Liver (tissue), 3 donors: ENCODE results near the gene FARS2.

ENCODE experiments used
- JUND ChIP-seq, 2 donors: IDR thresholded peaks; 2 replicates each; pipeline ENCODE4 v1.6.1; 2016; ENCODE audit warnings: antibody characterized with exemption in 2 of 2
- RXRA ChIP-seq, 2 donors: IDR thresholded peaks; 2 replicates each; pipeline ENCODE4 v1.6.1; 2017 to 2018; ENCODE audit warnings: antibody characterized with exemption in 2 of 2, mild to moderate bottlenecking in 1 of 2
- SP1 ChIP-seq: IDR thresholded peaks from 2 replicates; pipeline ENCODE4 v1.6.1; 2018; ENCODE audit warnings: antibody characterized with exemption, mild to moderate bottlenecking
- YY1 ChIP-seq: IDR thresholded peaks from 2 replicates; pipeline ENCODE4 v1.6.1; 2016; ENCODE audit warnings: antibody characterized with exemption, mild to moderate bottlenecking
- TF ChIP-seq, protein P1 (sequence below): fragments of 150-350 bp; IDR thresholded peaks from 2 replicates; pipeline ENCODE4 v1.5.1; 2017; ENCODE audit warnings: improper control_type of control experiment, low read depth, low read length; ENCODE audit not compliant: missing input control
- donor health status: healthy.
- donor health status: healthy.

DNA sequence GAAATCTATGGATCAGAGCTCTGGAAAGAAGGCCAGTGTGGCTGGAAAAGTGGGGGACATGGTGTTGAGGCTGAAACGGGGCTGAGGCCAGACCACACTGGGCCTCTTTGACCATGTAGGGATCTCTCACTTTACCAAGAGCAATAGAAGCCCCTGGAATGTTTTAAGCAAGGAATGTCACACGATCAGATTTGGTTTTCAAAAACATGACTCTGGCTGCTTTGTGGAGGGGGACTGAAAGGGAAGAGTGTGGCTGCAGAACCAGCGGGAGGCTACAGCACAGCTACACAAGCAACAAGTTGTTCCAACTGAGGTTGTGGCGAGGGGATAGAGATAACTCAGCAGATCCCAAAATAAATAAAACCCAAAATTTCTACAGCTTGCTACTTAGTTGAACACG, 399.5 kb downstream of the FARS2 start:
- no peak for TF ChIP-seq SP1
- TF ChIP-seq, protein P1, sequence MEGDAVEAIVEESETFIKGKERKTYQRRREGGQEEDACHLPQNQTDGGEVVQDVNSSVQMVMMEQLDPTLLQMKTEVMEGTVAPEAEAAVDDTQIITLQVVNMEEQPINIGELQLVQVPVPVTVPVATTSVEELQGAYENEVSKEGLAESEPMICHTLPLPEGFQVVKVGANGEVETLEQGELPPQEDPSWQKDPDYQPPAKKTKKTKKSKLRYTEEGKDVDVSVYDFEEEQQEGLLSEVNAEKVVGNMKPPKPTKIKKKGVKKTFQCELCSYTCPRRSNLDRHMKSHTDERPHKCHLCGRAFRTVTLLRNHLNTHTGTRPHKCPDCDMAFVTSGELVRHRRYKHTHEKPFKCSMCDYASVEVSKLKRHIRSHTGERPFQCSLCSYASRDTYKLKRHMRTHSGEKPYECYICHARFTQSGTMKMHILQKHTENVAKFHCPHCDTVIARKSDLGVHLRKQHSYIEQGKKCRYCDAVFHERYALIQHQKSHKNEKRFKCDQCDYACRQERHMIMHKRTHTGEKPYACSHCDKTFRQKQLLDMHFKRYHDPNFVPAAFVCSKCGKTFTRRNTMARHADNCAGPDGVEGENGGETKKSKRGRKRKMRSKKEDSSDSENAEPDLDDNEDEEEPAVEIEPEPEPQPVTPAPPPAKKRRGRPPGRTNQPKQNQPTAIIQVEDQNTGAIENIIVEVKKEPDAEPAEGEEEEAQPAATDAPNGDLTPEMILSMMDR = no peak
- no peak for TF ChIP-seq YY1
- TF ChIP-seq RXRA (IDR thresholded peaks at IDR 0.05) = no peak
- no peak for TF ChIP-seq JUND (IDR thresholded peaks at IDR 0.05)
